Measurements from ENCODE around the gene SHTN1.

The SHTN1 gene

GRCh38 chr10:116984202-116984990 lies 20.6 kb downstream of the SHTN1 start:
- no peak for DNase-seq (ENCODE audit: low read depth in 2 of 2, low spot score in 1 of 2)

- no peak for DNase-seq (ENCODE audit: low read depth in 2 of 2, low spot score in 1 of 2)
Measured at GRCh38 chr10:116980041-116980440, 24.9 kb downstream of the SHTN1 start.

GRCh38 chr10:116978901-116979300 lies 26.1 kb downstream of the SHTN1 start:
- no peak for DNase-seq (ENCODE audit: low read depth in 2 of 2, low spot score in 1 of 2)

- no peak for DNase-seq (ENCODE audit: low read depth in 2 of 2, low spot score in 1 of 2)
Measured at GRCh38 chr10:116974456-116975005, 30.5 kb downstream of the SHTN1 start.

GRCh38 chr10:116973946-116974455 lies 31.0 kb downstream of the SHTN1 start:
- no peak for DNase-seq (ENCODE audit: low read depth in 2 of 2, low spot score in 1 of 2)

- no peak for DNase-seq (ENCODE audit: low read depth in 2 of 2, low spot score in 1 of 2)
Measured at GRCh38 chr10:116973371-116973905, 31.5 kb downstream of the SHTN1 start.

GRCh38 chr10:116972131-116972530 lies 32.9 kb downstream of the SHTN1 start:
- DNase-seq (ENCODE audit: low read depth in 2 of 2, low spot score in 1 of 2): no peak

GRCh38 chr10:116970050-116970449 lies 34.9 kb downstream of the SHTN1 start:
- DNase-seq (ENCODE audit: low read depth in 2 of 2, low spot score in 1 of 2): no peak

- no peak for DNase-seq (ENCODE audit: low read depth in 2 of 2, low spot score in 1 of 2)
Measured at GRCh38 chr10:116968331-116968730, 36.7 kb downstream of the SHTN1 start.

GRCh38 chr10:116961406-116962251 lies 43.4 kb downstream of the SHTN1 start:
- DNase-seq (ENCODE audit: low read depth in 2 of 2, low spot score in 1 of 2): no peak

GRCh38 chr10:116960066-116960776 lies 44.8 kb downstream of the SHTN1 start:
- DNase-seq (ENCODE audit: low read depth in 2 of 2, low spot score in 1 of 2): no peak

- DNase-seq (ENCODE audit: low read depth in 2 of 2, low spot score in 1 of 2): no peak
Measured at GRCh38 chr10:116952729-116953128, 52.3 kb downstream of the SHTN1 start.

- no peak for DNase-seq (ENCODE audit: low read depth in 2 of 2, low spot score in 1 of 2)
Measured at GRCh38 chr10:116948530-116948870, 56.5 kb downstream of the SHTN1 start.

- no peak for DNase-seq (ENCODE audit: low read depth in 2 of 2, low spot score in 1 of 2)
Measured at GRCh38 chr10:116947841-116948529, 57.0 kb downstream of the SHTN1 start.

GRCh38 chr10:116944911-116945310 lies 60.1 kb downstream of the SHTN1 start:
- DNase-seq (ENCODE audit: low read depth in 2 of 2, low spot score in 1 of 2): no peak

- no peak for DNase-seq (ENCODE audit: low read depth in 2 of 2, low spot score in 1 of 2)
Measured at GRCh38 chr10:116931806-116932205, 73.2 kb downstream of the SHTN1 start.

- no peak for DNase-seq (ENCODE audit: low read depth in 2 of 2, low spot score in 1 of 2)
Measured at GRCh38 chr10:116926426-116926825, 78.6 kb downstream of the SHTN1 start.

GRCh38 chr10:116925056-116925455 lies 79.9 kb downstream of the SHTN1 start:
- DNase-seq (ENCODE audit: low read depth in 2 of 2, low spot score in 1 of 2): no peak

GRCh38 chr10:116919706-116920105 lies 85.3 kb downstream of the SHTN1 start:
- no peak for DNase-seq (ENCODE audit: low read depth in 2 of 2, low spot score in 1 of 2)

- no peak for DNase-seq (ENCODE audit: low read depth in 2 of 2, low spot score in 1 of 2)
Measured at GRCh38 chr10:116919164-116919563, 85.8 kb downstream of the SHTN1 start.
